ENCODE data around the gene PACS1. TPM values are rescaled to one million over a fixed set of nuclear protein-coding genes. Genes with fewer than 3 reads are reported as not detected.

The PACS1 gene
- total RNA-seq, 1 donor: 75.9 TPM

DNA sequence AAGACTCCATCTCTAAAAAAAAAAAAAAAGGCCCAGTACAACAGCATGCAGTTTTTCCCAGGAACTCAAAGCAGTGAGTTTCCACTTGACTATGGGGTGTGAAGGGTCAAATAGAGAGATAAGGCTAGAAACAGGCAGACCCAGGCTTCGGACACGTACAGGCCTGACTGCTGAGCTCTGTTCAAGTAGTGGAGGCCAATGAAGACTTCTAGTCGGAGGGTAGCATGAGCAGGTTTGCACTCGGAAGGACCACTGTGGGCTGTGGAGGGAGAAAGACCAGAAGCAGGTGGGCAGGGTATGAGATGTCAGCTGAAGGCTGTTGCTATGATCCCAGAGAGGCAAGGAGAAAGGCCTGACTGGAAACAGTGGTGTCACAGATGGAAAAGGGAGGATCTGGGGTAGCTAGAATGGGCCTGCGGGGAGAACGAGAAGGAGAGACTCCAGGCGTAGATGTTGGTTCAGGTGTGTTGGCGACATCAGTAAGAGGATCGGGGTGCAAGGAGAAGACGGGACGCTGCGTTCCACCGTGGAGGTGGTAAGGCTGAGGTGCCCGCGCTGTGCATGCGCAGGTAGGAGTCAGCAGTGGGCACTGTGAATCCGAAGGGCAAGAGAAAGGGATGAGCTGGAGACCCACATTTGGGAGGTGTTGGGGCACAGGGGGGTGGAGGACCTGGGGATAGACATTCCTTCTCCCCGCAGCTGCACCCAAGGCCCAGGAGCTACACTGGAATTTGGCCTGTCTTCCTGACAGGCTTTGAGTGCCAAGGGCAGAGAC, 149.0 kb downstream of the PACS1 start:
- DNase-seq (ENCODE audit: low read depth in 2 of 3, low spot score in 2 of 3): no peak

DNA sequence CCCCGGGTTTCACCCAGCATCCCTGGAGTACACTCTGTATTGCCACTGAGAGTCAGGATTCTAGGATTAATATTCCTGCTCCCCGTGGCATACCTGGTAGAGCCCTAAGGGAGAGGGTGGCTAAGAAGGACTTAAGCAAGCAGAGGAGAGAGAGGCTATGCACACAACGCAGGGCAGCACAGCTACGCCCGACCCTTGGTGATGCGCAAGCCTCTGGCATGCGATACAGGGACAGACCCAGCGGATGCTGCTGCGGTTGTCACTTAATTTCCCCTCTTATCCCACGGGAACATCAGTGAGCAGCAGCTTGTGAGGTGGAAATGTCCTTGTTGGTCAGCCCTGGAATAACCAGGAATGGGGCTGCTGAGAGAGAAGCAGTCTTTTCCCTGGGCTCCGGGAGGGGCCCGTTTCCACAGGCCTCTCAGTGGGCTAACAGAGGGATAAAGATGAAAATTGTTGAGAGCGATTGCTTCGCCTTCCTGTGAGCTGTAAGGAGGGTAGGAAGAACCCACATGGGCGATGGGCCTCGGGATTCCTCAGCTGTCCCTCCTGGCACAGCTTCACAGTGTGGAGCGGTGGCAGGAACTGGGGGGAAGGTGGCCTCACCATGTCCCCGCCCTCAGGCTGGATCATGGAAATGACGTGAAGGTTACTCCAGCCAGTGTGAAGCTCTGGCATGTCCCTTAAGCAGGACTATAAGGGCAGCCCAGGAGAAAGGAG, 149.9 kb downstream of the PACS1 start:
- no peak for DNase-seq (ENCODE audit: low read depth in 2 of 3, low spot score in 2 of 3)

DNA sequence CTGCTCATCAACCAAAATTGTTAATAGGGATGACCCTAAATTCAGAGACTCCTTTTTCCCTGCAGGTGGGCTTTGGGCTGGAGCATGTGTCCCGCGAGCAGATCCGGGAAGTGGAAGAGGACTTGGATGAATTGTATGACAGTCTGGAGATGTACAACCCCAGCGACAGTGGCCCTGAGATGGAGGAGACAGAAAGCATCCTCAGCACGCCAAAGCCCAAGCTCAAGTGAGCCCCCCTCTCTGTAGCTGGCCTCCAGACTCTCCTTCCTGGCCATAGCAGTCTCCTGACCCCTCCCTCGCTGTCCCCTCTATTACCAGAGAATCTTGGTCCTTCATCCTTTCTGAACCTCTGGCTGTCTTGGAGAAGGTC, 150.5 kb downstream of the PACS1 start:
- no peak for DNase-seq (ENCODE audit: low read depth in 2 of 3, low spot score in 2 of 3)

DNA sequence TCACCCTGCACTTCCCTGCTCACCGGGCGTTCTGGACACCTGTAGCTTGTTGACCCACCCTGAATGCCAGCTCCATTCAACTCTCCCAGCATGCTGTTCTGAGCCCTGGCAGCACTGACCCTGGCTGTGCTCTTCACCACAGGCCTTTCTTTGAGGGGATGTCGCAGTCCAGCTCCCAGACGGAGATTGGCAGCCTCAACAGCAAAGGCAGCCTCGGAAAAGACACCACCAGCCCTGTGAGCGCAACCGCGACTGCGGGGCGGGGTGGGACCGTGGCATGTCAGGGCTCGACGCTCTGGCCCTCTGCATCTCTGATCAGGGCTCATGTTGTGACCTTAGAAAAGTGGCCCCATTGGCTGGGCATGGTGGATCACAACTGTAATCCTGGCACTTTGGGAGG, 150.9 kb downstream of the PACS1 start:
- DNase-seq (ENCODE audit: low read depth in 2 of 3, low spot score in 2 of 3): no peak

DNA sequence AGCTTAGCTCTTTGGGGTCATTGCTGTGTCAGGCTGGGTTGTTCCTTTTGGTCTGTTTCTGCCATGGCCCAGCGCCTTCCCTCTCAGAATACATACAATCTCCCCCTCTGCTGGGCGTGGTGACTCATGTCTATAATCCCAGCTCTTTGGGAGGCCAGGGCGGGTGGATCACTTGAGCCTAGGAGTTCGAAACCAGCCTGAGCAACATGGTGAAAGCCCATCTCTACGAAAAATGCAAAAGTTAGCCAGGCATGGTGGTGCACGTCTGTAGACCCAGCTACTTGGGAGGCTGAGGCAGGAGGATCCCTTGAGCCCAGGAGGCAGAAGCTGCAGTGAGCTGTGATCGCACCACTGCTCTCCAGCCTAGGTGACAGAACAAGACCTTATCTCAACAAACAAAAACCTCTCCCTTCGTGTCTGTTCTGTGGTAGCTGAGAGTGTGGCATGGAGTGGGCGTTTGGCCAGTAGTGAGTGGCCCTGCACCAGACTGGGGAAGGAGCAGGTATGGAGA, 151.7 kb downstream of the PACS1 start:
- DNase-seq (ENCODE audit: low read depth in 2 of 3, low spot score in 2 of 3): no peak

DNA sequence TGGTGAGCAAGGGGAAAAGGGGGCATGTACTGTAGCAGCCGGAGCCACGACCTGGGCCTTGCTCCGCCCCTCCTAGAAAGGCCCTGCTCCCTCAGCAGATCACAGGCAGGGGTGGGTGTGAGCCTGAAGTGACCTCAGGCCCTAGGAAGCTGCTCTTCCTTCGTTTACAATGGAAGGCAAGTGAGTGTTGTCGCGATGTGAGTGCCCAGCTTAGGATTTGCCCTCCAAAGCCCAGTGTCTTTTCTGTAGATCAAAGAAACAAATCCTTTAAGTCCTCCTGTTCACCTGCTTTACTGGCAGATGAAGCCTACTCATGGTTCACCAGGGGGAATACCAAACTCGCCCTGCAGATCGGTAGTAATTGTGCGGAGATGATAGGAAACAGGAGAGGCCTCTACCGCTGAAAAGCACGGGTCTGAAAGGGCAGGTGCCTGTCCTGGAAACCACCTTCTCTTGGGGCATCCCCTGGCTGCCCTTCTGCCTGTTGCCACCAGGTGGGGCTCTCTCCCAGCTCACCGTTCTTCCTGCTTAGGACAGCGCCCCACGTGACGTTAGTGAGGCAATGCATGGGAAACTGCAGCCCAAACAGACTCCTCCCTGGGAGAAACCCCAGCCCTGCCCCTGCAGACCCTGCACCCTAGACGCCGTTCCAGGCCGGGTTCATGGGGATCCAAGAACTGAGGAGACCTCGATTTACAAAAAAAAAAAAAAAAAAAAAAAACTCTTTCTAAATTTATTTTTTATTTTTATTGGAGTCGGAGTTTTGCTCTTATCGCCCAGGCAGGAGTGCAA, 152.5 kb downstream of the PACS1 start:
- peak; percentile 93 to 97 (median 95) for DNase-seq (ENCODE audit: low read depth in 2 of 3, low spot score in 2 of 3)

DNA sequence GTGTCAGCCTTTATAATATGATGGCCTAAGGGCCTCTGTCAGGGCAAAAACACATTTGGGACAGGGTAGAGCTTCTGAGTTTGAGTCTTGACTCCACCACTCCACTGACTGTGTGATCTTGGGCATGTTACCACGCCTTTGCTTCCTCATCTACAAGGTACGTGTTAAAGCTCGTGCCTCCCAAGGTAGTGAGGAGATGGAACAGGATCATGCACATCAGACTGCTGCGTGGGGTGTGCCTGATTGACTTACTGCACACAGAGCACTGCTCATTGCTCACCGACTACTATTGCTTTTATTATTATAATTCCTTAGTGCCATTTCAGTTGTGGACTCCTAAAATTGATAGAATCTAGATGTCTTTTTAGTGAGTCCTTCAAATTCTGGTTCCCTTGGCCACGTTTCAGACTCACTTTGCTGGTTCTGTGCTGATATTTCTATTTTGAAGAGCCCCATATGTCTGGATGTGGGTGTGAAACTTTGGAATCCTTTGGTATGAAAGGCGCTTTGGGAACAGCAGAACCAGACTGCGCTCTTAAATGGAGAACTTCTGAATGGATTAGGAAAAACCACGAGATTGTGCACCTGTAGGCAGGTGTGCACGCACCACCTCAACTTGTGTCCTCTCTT, 154.3 kb downstream of the PACS1 start:
- DNase-seq (ENCODE audit: low read depth in 2 of 3, low spot score in 2 of 3): no peak

DNA sequence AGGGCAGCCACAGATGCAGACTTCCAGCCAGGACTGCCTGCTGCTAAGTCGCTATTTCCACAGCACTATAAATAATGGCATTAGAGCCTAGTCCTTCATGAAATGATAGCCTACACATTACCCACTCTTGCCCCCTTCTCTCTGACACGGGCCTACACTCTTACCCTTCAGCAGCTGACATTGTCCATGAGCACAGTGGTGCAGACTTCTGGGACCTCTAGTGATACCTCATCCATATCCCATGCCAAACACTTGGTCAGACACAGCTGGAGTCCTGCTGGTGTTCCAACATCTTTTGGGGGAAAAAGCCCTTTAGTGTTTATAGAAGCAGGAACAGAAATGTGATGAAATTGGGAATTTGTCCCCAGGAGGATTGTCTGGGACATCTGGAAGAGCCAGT, 155.0 kb downstream of the PACS1 start:
- DNase-seq (ENCODE audit: low read depth in 2 of 3, low spot score in 2 of 3): no peak

DNA sequence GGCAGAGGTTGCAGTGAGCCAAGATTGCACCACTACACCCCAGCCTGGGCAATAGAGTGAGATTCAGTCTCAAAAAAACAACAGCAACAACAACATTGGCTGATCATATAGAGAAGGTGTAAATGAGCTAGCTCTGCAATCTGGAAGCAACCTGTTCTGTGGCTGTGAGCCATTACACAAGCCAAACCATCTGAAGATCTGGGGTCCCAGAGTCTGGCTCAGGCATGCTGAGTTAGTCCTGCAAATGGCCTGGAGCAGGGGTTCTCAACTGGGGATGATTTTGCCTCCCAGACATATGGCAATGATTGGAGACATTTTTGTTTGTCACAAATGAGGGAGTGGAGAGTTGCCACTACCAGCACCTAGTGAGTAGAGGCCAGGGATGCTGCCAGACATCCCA, 156.0 kb downstream of the PACS1 start:
- DNase-seq (ENCODE audit: low read depth in 2 of 3, low spot score in 2 of 3): no peak

DNA sequence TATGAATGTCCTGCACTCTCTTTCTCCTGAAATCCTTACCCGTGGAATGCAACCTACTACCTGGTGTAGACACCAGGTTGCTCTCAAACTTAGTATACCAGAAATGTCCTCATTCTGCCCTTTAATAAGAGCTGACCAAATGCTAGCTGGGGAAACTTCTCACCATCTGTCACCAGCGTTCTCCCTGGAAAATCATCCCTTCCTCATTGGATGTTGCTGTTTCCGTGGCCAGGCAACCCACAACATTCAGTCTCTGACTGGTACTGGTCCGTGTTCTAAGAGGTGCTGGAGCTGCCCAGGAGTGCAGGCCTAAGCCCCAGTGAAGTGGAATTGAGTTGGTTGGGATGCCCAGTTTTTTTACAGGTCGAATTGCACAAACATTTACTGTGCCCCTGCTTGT, 157.6 kb downstream of the PACS1 start:
- DNase-seq (ENCODE audit: low read depth in 2 of 3, low spot score in 2 of 3): no peak

DNA sequence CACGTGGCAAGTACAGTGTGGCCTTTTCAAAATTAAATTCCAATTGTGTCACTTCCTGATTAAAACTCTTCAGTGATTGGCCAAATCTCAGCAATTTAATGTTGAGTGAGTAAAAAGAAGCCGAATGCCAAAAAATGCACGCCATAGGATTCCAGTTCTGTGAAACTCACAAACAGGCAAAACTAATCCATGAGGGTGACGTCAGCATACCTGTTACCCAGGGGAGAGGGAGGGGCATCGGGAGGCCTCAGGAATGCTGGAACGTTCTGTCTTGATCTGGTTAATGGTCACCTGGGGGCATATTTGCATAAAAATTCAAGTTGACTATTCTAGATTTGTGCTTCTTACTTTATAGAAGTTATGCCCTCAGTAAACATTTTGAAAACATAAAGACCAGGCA, 158.4 kb downstream of the PACS1 start:
- no peak for DNase-seq (ENCODE audit: low read depth in 2 of 3, low spot score in 2 of 3)

DNA sequence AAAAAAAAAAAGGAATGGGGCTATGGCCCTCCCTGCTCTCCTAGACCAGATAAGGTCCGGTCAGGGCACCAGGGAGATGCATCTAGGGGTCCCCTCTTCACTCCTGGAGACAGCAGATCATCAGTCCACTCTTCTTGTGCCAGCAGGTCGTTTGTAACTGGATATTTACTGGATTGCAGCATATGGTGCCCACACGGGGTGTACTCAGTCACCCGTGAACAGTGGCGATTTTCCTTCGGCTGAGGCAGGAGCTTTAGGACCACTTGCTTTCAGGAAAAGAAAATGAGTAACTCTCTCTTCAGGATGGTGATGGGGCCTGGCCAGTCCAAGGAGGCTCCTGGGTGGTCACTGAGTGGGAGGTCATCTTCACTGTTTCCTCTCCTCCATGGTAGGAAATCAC, 160.1 kb downstream of the PACS1 start:
- no peak for DNase-seq (ENCODE audit: low read depth in 2 of 3, low spot score in 2 of 3)

DNA sequence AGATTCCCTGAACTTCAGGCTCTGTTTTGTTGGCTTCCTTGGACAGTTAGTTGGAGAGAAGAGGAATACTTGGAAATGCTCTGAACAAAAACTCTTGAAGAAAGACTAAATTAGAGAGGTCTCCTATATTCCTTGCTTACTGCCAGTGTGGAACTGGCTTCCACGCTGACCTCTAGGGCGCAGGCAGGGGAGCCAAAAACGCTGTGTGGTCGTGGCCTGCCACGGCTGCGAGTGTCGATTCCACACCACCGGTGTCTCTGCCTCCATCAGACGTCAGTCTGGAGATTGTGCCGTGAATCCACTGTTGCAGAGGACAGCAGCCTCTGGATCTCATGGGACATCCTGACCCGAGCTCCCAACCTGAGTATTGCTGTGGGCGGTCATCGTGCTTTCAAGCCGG, 160.9 kb downstream of the PACS1 start:
- DNase-seq (ENCODE audit: low read depth in 2 of 3, low spot score in 2 of 3): no peak

DNA sequence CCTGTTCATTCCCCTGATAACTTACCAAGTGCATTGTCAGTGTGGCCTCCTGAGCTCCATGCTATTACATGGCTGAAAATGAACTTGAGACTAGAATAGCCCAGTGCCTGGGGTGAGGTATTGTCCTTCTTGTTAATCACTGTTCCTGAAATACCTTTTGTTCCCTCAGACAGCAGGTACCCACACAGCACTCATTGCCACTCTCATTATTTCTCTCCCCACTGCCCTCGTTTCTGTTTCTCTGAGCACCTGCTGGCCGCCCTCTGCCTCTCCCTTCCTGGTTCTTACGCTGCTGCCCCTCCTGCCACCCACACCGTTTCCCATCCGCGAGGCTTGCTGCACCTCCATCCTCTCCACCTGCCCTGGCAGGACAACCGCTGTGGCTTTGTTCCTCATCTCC, 161.5 kb downstream of the PACS1 start:
- no peak for DNase-seq (ENCODE audit: low read depth in 2 of 3, low spot score in 2 of 3)

DNA sequence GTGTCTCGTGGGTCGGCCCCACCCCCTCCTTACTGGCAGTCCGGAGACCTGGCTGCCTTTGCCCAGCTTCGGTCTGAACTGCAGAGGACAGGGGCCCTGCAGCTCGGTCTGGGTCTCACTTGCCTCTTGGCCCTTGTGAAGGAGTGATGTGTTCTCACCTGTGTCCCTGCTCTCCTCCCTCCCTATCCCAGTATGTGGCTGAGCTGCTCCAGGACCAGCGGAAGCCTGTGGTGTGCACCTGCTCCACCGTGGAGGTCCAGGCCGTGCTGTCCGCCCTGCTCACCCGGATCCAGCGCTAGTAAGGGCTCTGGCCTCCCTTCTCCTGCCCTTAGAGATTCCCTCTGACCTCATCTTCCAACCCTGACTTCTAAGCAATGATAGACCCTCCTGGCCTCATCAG, 162.7 kb downstream of the PACS1 start:
- no peak for DNase-seq (ENCODE audit: low read depth in 2 of 3, low spot score in 2 of 3)

DNA sequence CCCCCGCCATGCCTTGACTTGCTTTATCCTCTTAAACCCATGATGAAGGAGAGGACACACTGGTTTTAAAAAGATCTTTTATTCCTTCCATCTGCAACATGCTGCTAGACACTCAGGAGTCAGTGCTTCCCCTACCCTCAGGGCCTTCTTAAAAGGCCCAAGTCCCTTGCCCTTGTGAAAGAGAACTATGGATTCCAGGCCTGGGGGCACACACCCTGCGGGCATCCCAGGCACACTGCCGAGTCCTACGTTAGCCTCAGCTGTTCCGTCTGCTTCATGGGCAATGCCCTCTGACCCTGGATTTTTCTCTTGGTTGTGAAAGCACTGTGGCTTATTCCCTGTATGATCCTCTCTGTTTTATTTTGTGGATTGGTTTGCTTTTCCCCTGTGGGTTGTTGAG, 163.2 kb downstream of the PACS1 start:
- no peak for DNase-seq (ENCODE audit: low read depth in 2 of 3, low spot score in 2 of 3)

DNA sequence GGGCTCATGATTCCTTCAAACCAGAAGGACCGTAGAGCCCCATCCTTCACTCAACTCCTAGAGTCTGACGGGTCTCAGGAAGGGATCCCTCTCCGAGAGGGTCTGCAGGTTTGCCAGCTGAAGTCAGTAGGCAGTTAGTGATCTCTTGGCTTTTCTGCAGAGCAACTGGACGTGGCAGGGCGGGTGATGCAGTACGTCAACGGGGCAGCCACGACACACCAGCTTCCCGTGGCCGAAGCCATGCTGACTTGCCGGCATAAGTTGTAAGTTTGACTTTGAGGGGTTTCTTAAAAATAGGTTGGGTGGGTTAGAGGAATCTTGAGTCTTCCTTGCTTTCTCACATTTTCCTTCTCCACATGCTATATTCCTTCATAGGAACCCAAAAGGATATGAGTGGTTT, 165.1 kb downstream of the PACS1 start:
- no peak for DNase-seq (ENCODE audit: low read depth in 2 of 3, low spot score in 2 of 3)

DNA sequence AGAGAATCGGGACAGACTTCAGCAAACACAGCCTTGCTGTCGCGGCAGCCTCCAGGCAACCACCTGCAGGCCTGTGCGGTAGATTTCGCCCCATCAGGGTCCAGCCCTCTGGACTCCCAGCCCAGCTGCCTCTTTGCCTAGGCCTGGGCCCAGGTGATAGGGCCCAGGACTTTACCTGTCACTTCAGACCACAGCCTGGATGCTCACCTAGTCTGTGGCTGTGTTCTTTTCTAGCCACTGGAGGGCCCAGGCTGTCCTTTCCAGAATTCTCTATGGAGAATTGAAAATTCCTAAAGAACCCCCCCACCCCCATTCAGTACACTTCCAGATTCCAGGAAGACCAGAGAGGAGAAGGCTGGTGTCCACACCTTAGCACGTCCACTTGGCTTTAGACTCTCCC, 167.8 kb downstream of the PACS1 start:
- no peak for DNase-seq (ENCODE audit: low read depth in 2 of 3, low spot score in 2 of 3)

DNA sequence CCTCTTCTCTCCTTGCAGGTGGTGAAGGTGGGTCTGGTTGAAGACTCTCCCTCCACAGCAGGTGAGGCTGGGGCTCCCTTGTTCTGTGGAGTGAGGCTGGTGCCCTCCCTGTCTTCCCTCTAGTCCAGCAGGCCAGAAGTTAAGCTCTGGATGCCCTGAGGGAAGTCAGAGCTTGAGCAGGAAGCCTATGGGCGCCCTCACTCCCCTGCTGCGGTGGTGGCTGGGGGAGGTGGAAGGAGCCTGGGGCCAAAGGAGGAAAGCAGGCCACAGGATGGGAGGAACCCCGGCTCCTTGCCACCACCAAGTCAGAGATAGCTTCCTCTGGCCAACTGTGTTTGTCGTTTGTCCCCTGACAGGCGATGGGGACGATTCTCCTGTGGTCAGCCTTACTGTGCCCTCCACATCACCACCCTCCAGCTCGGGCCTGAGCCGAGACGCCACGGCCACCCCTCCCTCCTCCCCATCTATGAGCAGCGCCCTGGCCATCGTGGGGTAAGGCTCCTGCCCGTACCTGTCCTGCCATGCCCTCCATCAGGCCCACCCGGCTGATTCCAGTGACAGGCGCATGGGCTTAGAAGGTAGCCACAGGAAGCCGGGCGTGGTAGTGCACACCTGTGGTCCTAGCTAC, 168.8 kb downstream of the PACS1 start:
- DNase-seq (ENCODE audit: low read depth in 2 of 3, low spot score in 2 of 3): no peak

DNA sequence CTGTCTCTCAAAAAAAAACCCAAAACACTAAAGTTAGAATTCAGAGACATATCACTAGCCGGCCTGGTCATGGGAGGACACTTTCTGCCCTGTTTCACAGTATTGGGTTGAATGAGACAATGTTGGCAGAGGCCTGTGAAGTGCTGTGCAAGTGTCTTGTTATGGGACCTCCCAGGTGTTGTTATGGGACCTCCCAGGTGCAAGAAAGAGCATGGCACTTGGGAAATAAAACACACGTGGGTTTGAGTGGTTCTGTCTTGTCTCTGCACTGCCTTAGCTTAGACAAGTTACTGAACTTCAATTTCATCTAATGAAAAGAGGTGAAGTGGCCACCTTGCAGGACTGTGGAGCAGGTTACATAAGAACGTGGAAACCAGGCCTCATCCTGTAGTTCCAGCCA, 169.4 kb downstream of the PACS1 start:
- no peak for DNase-seq (ENCODE audit: low read depth in 2 of 3, low spot score in 2 of 3)

All from hematopoietic multipotent progenitor cell (in vitro differentiated cells).